Epidermal melanocyte (primary cell): ENCODE measurements around the gene CLIC4.

ENCODE experiments used
- DNase-seq: peaks from one replicate; pipeline ENCODE4 v3.0.0; 2011; ENCODE audit warnings: low spot score; ENCODE audit not compliant: insufficient read length

Gene CLIC4

DNA sequence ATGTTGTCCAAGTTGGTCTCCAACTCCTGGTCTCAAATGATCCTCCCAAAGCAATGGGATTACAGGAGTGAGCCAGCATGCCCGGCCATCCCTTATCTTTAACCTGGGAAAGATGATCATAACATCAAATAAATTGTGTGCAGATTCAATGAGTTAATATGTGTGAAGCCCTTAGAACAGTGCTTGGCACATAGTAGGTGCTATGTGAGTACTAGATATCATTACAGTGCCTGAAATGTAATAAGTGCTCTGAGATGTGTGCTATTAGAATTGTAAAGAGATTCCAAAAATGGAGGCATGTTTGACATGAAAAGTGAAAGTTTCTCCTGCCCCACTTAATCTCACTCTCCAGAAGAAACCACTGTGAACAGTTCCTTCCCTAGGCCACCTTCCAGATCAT lies 113.0 kb downstream of the CLIC4 start:
- DNase-seq: no peak

DNA sequence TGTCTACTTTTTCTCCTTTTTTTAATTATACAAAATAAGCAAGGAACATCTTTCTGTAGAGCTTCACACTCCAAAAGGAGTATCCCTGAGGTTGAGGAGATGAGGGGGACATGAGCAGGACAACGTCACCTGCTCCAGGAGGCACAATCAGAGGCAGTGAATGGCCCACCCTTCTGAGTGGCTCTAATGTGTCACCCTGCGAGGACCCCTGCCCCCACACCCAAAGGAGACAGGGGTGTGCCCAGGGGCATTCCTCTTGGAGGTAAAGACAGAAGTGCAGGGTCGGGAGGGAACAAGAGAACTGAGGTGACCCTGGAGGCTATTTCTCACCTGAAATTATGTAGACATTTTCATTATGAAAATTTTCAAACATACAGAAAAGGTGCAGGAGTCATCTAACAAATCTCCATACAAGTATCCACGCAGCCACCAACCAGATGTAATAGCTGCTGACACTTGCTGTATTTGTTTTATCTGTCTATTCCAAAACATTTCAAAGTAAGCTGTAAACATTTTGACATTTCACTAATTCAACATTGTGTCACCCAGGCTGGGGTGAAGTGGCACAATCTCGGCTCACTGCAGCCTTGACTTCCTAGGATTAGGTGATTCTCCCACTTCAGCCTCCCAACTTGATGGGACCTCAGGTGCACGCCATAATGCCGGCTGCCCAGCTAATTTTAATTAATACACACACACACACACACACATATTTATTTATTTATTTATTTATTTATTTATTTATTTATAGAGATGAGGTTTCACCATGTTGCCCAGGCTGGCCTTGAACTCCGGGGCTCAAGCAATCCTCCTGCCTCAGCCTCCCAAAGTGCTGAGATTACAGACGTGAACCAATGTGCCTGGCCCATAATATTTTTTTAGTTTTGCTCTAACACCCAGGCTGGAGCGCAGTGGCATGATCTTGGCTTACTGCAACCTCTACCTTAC lies 114.1 kb downstream of the CLIC4 start:
- no peak for DNase-seq

DNA sequence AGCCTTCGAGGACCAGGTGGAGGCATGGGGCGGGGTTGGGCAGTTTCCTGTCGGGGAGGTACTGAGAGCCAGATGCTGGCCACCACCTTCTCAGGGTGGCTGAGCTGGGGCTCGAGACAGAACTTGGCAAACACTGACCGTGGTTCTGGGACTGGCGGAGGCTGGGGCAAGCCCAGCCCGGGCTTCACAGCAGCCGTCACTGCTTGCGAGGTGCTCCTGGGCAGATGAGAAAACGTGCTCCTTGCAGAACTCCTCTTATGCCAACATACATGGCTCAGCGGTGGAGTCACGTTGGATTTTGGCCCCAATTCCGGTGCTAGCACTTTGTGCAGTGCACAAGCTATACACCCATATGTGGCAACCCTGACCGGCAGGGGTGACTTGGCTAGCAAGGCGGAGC lies 115.6 kb downstream of the CLIC4 start:
- DNase-seq: no peak

DNA sequence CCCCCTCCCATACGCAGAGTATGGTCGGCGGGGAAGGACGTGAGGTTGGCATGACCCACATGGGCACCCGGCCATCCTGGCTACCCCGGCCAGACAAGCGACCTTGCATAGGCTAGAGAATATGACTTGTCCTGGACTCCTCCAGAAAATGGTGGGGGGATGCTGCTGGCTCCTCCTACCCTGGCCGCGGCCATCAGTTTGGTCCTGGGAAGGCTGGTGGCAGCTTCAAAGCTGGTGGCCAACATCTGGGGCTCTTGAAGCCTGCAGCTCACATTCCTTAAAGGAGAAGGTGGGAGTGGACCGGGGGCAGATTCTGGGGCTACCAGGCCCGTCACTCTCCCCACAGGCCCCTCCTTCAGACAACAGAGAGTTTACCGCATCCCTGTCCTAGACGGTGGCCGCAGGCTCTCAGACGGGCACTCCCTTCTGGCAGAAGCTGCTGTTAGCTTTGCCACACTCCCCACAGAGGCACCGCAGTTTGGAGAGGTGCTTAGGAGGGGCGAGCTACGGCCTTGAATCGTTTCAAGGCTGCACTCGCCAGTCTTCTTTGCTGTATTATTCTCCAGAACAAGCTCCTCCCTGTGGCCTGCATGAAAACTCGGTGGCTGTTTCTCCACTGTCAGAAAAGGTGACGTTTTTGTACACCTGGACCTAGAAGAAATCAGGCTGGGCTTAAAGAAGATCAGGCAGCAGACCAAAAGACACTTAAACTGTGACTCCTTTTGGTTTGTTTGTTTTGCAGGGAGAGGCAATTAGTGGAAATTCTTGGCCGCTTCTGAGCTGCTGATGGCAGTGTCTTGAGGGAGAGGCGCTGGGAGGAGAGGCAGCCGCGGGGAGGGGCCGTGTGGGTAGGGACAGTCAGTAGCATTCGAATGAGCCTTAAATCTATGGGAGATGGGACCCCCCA lies 116.8 kb downstream of the CLIC4 start:
- DNase-seq: no peak

DNA sequence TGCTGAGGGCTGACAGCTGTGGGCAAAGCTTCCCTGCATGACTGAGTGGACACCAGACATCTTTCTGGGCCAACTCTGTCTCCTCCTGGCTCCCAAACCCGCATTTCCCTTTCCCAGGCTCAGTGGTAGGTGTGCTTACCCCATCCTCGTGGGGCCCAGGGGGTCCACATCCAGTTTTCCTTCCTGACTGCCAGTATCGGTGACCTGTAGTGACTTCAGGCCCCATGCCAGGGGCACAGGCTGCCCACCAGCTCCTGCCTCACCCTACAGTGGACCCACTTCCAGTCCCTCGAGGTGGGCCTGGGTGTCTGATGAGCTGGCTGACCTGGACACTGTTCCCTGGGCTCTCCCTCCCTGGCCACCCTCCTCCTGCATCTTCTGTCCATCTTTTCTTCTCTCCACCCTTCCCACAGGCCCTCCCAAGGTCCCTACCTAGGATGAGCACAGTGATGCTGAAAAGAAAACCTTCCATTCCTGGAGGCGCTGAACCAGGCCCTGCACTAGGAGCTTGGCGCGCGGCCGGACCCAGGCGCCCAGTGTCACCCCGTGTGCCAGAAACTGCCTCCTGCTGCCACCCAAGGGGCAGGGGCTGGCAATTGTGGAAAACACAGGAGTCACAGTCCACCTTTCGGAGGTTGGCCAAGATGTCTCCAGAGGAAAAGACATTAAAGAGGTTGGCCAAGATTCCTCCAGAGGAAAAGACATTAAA lies 117.7 kb downstream of the CLIC4 start:
- DNase-seq: no peak

DNA sequence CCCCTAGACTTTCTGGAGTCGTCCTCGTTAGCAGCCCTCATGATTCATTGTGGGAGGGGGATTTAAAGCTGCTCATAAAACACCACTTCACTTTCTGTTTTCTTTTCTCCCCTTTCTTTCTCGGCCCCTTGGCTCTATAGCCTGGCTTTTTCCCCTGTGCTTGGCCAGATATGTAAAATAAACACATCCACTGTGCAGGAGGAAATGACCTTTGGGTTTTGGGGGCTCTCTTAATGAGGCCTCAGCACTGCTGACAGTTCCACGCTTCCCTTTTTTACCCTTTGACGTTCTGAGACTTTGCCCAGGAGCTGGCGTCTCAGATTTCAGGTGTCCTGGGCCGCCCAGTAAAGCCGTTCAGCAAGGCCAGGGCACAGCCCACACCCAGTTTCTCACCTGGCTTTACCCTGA lies 119.1 kb downstream of the CLIC4 start:
- no peak for DNase-seq

DNA sequence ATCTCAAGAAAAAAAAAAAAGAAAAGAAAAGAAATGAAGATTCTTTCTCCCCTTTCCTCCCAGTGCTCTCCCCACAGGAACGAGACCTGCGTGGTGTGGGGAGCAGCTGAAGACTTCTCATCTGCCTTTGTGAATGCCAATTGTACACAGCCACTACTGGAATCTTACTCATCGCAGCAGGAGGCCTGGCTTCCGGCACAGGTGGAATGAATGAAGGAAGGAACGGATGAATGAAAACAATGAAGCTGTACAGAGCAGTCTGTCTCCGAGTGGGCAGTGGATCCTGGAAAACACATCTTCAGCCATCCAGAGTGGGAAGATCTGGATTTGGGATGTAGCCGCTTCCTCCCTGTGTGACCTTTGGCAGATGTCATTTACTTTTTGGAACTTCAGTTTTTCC lies 119.9 kb downstream of the CLIC4 start:
- no peak for DNase-seq

DNA sequence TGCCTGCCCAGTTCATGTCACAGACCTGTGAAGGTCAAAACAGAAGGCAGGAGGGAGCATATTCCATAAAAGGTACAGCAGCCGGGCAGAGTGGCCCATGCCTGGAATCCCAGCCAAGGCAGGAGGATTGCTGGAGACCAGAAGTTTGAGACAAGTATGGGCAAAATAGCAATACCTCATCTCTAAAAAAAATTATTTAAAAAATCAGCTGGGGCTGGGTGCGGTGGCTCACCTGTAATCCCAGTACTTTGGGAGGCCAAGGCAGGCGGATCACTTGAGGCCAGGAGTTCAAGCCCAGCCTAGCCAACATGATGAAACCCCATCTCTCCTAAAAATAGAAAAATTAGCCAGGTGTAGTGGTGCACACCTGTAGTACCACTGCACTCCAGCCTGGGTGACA lies 120.3 kb downstream of the CLIC4 start:
- DNase-seq: no peak

DNA sequence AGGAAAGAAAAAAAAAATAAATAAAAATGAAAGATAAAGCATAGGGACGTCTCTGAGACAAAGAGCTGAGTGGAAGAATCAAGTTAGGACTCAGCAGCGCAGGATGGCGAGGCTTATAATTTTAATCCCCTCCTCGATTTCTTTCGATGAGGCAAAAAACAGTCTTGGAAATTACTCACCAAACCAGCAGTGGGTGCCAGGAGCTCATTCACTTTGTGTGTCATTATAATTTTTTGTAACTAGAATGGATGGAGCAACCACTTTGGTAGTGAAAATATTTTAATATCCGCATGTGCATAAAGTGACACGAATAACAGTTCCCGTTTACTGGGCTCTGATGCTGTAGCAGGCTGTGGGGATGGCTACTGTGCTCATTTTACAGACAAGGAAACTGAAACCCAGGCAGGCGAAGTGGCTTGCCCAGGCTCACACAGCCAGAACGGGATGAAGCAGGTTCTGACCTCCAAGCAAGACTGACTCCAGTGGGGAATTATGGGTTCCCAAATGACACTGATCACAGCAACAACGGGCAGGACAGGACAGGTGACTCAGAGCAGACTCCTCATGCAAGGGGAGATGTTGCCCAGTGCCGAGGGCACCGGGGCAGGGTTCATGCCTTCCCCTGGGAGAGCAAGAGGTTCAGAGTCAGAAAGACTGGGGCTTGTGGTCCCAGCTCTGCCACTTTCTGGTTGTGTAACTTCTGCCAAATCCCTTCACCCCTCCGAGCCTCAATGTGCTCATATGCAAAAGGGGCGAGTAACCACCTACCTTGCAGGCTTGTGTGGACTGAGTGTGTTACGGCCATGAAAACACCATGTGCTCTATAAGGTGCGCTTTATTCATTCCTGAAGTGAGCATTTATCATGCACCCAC lies 121.2 kb downstream of the CLIC4 start:
- DNase-seq: no peak

DNA sequence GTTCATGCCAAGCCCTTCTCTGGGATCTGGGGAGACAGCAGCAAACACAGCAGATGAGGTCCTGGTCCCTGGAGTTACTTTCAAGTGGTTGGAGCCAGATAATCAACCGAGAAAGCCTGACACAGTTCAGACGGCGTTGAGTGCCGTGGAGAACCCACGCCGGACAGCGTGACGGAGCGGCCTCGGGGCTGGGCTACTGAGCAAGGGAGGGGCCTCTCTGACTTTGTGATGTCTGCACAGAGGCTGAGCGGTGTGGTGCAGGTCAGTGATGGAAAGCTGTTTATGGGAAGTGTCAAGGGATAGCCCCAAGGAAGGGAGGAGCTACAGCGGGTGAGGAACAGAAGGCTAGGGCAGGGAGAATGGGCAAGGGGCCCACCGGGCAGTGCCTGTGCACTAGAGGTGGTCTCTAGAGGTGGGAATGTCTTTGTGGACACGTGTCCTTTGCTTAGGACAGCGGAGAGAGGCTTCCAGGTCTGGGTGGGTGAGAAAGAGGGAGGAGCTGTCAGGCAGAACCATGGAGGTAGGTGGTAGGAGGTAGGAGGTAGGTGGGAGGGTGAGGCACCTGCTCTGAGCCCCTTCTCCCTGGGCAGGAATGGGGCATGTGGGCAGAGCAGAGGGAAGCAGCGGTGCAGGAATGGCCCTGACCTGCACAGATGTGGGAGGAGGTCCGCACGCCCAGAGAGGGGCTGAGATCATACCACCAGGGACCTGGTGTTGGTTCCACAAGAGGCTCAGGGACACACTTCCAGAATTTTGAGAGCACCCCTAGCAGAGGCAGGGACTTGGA lies 122.0 kb downstream of the CLIC4 start:
- DNase-seq: no peak

DNA sequence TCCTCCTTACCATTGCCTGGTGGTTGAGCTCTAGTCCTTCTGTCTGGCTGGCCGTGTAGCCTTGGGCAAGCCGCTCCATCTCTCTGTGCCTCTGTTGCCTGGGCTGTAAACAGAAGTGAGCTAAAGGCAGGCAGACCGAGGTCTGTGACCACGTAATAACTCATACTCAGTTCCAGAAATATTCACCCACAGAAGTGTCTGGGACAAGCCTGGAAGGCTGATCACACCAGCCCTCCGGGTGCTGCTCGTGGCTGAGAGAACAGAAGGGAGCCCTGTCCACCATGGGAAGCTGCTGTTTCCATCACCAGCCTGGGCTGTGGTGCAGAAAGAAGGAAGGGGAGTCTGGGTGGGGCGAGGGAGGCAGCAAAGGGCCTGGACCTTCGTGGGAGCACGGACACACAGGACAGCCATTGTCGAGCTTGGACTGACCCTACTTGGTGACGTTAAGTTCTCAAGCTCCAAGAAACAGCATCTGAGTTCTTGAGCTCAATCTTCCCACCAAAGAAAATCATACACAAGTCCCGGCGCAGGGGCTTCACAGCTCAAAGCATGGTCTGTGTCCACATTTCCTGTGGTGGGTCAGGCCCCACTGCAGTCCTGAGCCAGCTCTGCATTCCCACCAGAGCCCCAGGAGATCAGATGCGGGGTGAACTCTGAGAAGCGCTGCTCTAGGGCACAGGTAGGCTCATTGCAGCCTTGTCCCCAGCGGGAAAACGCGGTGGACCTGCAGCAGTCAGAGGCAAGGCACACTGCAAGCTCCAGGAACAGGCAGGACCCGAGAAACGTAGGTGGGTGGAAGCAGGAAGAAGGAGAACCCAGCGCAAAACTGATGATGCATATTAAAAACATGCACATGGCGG lies 123.0 kb downstream of the CLIC4 start:
- DNase-seq: no peak

DNA sequence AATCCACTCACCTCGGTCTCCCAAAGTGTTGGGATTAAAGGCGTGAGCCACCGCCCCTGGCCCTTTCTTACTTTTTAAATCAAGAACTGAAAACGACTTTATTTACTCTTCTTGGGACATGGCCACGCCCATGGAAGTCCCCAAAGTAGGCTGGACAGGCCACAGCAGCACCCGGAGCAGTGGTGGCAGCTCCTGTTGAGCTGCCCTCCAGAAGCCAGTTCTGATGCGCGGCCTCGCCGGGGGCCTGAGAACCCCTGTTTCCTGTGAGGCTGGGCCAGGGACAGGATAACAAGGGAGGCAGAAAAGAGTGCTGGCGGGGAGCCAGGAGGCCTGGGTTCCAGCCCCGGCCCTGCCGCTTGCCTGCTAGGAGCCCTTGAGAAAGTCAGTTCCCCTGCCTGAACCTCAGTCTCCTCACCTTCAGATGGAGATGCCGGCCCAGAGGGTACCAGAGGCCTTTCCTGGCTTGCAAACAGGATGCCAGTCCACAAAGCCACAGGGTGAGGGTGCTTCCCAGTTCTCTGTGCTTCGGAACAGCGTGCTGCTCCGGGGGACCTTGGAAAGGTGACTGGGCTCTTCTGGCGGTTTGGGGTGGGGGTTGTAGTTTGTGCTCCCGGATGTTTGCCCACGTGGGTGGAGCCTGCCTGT lies 125.4 kb downstream of the CLIC4 start:
- DNase-seq: no peak

DNA sequence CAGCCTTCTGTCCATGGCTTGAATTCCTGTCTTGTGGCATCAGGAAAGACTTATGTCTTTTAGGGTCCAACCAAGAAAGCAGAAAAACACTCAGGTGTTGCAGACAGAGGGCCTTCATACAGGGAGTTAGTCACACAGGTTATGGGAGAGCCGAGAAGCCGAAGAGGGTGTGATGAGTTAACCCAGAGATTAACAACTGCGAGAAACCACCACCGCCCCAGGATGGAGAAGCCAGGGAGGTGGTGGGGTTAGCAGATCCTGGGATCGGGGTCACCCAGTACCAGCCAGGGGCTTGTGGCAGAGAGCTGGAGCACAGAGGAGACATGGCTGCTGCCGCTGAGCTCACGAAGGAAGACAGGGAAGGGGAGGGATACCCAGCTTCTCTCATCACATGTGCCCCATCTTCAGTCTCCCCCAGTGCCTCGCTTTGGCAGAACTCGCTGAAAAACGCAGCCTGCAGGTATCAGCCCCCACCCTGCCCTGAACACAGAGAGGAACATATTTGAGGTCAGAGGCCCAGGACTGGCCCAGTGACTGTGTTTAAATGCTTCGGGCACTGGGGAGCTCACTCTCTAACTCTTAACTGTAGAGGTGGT lies 126.2 kb downstream of the CLIC4 start:
- no peak for DNase-seq

DNA sequence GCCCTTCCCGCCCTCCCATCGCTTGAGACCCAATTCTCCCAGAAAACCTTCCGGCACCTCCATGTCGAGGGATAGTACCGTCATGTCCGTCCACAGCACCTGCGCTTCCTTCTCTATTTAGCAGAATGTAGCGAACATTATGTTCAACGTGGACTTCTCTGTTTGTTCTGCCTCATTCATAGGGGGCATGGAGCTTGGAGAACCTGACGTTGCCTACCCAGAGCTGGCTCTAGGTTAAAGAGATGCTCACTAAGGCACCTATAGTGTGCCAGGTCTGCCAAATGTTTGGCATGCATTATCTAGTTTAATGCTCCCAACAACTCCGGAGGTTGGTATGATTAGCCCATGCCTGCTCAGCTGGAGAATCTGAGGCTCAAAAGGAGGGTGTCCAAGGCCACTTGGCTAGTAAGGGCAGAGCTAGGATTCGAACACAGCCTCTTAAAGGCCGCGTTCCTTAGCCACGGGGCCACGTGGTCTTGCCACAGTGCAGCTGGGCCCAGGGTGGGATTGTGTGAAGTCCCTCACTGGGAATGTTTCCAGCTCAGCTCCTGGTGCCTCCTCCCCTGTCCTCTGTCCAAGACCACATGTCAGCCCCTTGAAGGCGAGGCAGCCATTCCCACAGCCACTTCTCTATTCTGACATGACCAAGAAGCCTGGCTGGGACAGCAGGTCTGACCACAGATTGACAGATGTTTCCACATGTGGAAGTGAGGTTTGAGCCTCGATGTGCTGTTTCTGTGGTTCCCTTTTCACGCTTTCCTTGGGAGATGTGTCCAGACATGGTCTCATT lies 127.0 kb downstream of the CLIC4 start:
- DNase-seq: no peak

DNA sequence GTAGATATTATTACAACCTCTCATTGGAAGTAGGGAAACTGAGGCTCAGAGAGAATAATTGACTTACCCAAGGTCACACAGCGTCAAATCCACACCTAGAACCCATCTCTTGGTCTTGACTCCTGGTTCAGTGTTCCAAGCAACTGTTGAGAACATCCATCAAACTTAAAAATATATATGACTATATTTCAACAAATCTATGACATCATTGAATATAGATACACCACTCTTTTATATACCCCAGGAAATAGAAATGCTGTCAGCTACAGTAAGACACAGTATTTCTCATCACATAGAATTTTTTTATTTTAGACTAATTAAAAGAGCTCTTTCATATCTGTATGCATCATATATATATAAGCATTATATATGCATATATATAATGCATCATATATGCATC lies 127.9 kb downstream of the CLIC4 start:
- no peak for DNase-seq

DNA sequence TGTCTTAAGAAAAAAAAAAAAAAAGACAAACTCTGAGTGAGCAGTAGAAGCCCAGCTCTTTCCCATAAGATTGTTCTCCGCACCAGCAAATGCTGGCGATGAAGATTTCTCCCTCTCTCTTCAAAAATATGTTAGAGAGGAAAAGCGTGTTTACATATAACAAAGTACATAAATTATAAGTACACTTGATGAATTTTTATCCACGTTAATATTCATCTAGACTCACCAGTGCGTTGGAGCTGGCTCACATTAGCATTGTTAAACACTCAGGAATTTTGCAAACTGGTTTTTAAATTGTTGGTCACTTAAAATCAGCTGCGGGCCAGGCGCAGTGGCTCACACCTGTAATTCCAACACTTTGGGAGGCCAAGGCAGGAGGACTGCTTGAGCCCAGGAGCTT lies 128.8 kb downstream of the CLIC4 start:
- no peak for DNase-seq

DNA sequence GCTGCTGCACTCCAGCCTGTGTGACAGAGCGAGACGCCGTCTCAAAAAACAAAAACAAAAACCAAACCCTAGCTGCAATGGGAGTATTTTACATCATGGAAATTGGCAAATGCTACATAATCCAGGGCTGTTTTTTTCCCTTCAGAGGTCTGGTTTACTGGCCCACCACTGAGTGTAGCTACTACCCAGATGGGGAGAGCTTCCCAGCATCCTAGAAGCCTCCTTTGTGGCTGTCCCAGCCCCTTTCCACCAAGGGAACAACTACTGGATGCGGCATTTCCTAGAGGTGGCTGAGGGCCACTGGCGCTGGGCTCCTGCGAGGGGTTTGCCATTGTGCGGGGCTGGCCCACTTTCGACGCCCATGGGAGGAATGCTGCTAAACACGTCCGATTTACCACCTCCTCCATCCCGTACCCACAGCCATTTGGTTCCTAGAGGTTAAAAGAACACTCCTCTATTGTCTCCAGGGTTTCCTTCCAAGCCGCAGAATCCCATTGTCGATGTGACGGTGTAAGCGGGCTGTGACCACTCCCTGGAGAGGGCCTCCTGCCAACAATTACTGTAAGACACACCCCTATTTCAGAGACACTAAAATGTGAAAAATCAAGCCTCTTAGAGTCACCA lies 129.5 kb downstream of the CLIC4 start:
- DNase-seq: no peak
